Activated T-helper 9 cell treated with anti-CD3 and anti-CD28 coated beads, Interleukin-2, amount 50 U/mL, for 16 hours (primary cell): ENCODE measurements around the gene NUMBL.
"Not testable (repeated sequence)": the region's sequence is repeated elsewhere in the genome, so short reads cannot be mapped to it uniquely, and the experiment has no call there.

Source experiments
- DNase-seq: peaks from one replicate; pipeline ENCODE4 v3.0.0-alpha.2; 2020; ENCODE audit warnings: low read depth

NUMBL gene

DNA sequence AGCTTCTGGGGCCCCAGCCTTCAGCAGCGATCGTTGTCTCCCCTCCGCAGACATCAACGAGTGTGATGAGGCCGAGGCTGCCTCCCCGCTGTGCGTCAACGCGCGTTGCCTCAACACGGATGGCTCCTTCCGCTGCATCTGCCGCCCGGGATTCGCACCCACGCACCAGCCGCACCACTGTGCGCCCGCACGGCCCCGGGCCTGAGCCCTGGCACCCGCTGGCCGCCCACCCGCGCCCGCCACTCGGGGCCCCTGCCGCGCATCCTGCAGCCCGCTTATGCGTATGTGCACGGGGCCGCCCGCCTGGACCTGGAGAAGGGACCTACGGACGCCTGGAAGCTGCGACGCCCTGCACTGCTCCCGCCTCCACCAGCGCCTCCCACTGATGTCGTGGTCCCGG, 61.1 kb downstream of the NUMBL start:
- no peak for DNase-seq

DNA sequence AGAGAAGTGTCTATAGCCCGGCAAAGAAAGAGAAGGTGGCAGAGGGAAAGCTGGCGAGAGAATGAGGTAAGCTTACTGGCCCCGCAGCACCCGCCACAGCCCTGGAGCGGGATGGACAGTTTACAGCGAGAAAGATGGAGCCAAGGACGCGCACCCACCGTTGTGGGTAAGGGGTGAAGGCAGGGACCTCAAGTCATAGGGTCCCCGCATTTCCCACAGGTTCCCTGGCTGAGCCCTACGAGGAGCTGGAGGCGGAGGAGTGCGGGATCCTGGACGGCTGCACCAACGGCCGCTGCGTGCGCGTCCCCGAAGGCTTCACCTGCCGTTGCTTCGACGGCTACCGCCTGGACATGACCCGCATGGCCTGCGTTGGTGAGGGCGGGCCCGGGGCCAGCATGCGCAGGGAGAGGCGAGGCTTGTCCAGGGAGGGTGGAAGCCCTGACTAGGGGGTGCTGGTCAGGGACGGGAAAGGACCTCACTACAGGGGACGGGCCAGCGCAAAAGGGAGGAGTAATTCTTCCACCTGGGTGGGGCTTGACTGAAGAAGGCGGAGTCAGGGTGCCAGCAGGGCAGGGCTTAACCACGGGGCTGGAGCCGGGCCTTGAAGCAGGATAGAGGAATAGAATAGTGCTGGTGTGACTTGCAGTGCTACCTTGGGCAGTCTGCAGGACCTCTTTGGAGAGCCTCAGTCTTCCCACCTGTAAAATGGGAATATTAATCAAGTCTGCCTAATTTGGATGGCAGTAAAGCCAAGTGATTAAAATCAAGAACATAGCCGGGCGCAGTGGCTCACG, 62.8 kb downstream of the NUMBL start:
- no peak for DNase-seq

DNA sequence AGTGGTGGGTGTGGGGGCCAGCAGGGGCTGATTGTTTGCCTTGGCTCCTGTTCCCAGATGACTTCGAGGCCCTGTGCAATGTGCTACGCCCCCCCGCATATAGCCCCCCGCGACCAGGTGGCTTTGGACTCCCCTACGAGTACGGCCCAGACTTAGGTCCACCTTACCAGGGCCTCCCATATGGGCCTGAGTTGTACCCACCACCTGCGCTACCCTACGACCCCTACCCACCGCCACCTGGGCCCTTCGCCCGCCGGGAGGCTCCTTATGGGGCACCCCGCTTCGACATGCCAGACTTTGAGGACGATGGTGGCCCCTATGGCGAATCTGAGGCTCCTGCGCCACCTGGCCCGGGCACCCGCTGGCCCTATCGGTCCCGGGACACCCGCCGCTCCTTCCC, 63.5 kb downstream of the NUMBL start:
- no peak for DNase-seq

DNA sequence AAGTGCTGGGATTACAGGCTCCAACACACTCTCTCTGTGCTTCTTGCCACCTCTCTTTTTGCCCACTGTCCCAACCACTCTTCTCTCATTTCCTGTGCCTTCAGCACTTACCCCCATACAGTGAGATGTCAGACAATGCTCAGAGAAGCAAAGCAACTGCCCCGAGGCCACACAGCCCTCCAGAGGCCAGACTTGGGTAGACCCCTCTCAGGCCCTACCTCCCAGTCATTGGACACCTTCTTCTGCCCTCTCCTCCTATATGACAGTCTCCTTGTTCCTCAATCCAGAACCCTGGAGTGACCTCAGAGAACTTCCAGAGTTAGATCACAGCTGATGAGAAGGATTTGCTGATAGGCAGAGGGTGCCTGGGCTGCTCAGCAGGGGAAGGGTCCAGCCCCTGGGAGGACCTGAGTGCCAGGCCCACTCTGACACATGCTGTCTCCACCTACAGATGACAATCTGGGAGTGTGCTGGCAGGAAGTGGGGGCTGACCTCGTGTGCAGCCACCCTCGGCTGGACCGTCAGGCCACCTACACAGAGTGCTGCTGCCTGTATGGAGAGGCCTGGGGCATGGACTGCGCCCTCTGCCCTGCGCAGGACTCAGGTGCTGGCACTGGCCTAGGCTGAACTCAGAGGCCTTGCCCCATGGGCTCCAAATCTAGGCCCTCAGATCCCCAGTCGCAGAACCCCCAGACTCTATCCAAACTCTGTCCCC, 64.9 kb downstream of the NUMBL start:
- no peak for DNase-seq

DNA sequence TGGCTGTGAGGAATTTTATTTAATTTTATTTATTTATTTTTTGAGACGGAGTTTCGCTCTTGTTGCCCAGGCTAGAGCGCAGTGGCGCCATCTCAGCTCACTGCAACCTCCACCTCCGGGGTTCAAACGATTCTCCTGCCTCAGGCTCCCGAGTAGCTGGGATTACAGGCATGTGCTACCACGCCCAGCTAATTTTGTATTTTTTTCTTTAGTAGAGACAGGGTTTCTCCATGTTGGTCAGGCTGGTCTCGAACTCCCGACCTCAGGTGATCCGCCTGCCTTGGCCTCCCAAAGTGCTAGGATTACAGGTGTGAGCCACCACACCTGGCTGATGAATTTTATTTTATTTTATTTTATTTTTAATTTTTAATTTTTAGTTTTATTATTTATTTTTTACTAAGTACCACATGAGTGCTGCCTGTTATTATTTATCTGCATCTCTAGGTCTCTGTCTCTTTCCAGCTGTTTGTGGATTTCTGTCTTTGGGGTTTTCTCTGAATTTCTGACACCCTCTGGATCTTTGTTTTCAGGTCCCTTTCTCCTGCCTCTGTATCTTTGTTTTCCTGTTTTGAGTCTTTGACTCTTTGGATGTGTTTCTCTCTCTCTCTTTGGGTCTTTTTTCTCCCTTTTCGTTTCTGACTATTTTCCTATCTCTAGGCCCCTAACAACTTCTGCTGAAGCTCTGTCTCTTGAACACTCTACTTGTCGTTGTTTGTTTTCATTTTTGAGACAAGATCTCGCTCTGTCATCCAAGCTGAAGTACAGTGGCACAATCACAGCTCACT, 65.9 kb downstream of the NUMBL start:
- not testable (repeated sequence) for DNase-seq

DNA sequence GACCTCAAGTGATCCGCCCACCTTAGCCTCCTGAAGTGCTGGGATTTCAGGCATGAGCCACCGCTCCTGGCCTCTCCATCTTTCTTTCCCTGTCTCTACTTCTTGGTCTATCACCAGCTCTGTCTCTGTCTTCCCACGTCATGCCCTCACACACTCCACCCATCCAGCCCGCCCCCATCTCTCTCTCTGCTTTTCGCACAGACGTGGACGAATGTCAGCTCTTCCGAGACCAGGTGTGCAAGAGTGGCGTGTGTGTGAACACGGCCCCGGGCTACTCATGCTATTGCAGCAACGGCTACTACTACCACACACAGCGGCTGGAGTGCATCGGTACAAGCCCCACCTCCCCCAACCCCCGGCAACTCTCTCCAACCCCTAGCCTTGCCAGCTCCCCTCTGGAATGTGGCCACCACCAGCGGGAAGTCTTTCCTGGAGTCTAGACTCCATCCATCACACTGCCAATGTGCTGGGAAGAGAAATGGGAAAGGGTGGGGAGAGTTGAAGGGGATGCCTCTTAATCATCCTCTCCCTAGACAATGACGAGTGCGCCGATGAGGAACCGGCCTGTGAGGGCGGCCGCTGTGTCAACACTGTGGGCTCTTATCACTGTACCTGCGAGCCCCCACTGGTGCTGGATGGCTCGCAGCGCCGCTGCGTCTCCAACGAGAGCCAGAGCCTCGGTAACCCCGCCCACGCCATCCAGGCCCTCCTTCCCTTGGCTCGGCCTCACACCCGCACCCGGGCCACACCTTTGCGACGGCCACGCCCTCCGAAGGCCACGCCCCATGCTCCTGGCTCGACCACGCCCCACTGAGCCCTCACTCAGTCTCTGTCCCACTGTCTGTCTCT, 66.8 kb downstream of the NUMBL start:
- DNase-seq = no peak

DNA sequence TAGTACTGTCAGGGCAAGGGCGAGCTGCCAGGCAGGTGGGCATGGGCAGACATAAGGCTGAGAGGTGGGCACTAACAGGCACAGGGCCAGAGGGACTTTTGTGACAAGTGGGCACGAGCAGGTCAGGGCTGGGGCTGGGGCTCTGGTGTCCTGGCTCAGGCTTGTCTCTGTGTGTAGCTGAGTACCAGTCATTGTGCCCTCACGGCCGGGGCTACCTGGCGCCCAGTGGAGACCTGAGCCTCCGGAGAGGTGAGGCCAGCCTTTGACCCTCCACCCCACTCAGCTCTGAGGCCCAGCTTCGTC, 67.7 kb downstream of the NUMBL start:
- DNase-seq = no peak

DNA sequence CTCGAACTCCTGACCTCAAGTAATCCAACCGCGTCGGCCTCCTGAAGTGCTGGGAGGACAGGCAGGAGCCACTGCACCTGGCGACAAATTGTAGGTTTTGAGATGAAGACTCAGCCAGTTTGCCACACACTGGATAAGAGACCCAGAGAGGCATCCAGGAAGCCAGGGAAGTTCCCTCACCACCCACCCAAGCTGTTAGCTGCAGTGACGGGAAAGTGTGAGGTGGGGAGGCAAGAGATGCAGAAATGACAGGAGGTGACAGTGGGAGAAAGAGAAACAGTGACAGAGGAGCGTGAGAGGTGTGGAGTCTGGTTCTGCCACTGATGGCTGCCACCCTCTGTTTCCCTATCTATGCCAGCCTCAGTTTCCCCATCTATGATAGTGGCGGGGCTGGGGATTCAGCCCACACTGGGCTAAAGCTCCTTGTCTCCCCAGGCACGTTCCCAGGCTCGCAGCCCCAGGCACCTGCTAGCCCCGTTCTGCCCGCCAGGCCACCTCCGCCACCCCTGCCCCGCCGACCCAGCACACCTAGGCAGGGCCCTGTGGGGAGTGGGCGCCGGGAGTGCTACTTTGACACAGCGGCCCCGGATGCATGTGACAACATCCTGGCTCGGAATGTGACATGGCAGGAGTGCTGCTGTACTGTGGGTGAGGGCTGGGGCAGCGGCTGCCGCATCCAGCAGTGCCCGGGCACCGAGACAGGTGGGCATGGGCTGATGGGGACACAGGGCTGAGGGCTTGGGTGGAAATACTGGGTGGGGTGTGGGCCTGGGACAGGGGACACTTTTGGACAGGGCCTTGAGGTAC, 68.3 kb downstream of the NUMBL start:
- no peak for DNase-seq

DNA sequence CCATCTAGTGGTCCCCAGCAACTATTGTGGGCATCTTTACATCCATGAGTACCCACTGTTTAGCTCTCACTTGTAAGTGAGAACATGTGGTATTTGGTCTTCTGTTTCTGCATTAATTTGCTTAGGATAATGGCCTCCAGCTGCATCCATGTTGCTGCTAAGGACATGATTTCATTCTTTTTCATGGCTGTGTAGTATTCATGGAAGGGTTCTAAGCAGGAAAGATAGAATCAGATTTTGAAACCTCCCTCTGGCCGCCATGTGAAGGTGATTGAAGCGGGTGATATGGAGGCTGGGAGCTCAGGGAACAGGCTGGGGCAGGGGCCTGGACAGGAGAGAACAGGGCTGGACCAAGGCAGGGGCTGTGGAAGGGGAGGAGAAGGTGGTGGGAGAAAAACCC, 69.2 kb downstream of the NUMBL start:
- no peak for DNase-seq

DNA sequence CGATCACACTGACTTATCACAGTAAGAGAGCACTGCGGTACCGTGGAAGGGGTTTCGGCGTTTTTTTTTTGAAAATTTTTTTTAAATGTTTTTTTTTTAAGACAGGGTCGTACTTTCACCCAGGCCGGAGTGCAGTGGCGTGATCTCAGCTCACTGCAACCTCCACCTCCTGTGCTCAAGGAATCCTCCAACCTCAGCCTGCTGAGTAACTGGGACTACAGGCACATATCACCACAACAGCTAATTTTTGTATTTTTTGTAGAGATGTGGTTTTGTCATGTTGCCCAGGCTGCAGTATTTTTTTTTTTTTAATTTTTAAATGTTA, 70.3 kb downstream of the NUMBL start:
- DNase-seq = no peak

DNA sequence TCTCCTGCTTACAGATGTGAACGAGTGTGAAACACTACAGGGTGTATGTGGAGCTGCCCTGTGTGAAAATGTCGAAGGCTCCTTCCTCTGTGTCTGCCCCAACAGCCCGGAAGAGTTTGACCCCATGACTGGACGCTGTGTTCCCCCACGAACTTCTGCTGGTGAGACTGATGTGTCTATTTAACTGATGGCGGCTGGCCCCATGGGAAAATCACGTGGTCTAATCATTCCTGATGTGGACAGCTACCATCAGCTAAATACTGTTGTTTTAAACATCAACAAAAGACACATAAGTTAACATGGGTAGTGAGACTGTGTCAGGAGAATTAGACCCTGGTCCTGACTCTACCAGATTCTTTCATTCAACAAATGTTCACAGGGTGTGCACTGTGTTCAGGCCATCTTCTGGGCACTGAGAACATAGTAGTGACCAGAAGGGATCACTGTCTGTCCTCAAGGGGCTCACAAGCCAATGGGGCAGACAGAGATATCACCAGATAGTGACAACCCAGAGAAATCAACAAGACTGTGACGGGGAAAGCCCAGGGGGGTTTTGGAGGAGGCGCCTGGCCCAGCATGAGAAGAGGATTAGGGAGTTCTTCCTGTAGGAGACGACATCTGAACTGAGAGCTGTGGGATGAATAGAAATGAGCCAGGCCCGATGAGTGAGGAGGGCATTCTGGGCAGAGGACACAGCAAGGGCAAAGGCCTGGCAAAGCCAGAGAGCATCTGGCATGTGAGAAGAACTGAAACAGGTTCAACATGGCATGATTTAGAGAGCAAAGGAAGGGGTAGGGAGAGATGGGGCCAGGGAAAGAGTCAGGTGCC, 70.9 kb downstream of the NUMBL start:
- no peak for DNase-seq

DNA sequence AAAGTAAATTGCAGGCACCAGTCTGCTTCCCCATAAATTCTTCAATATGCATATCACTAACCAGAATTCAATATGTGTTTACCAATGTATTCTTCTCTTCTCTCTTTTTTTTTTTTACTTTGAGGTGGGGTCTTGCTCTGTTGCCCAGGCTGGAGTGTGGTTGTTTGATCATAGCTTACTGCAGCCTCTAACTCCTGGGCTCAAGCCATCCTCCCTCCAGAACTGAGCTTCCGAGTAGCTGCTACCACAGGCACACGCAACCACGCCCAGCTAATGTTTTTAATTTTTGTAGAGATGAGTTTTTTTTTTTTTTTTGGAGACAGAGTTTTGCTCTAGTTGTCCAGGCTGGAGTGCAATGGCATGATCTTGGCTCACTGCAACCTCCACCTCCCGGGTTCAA, 72.5 kb downstream of the NUMBL start:
- DNase-seq = no peak

DNA sequence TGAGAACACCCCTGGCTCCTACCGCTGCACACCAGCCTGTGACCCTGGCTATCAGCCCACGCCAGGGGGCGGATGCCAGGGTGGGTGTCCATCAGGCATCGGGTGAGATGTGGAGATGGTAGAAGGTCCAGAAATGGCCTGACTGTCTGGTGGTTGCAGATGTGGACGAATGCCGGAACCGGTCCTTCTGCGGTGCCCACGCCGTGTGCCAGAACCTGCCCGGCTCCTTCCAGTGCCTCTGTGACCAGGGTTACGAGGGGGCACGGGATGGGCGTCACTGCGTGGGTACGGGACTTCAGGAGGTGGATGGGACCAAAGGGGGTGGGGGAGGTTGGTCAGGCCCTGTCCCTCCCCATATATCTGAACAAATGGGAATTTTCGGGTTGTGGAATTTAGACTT, 73.5 kb downstream of the NUMBL start:
- no peak for DNase-seq

DNA sequence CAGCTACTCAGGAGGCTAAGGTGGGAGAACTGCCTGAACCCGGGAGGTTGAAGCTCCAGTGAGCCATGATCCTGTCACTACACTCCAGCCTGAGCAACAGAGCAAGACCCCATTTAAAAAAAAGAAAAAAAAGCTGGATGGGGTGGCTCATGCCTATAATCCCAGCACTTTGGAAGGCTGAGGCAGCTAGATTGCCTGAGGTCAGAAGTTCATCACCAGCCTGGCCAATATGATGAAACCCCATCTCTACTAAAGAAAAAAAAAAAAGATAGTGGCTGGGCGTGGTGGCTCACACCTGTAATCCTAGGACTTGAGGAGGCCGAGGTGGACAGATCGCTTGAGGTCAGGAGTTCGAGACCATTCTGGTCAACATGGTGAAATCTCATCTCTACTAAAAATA, 74.3 kb downstream of the NUMBL start:
- no peak for DNase-seq
